Stimulated activated CD4-positive, alpha-beta T cell treated with anti-CD3 and anti-CD28 coated beads, Interleukin-1b, Interleukin-23, amount 100 ng/mL, for 1 hour (primary cell): ENCODE data around the gene SYTL2.

Experiments
- DNase-seq, 2 donors: peaks; one replicate each; pipeline ENCODE4 v3.0.0-alpha.2; 2020; ENCODE audit warnings: low read depth in 2 of 2

SYTL2 gene

GRCh38 chr11:85827748-85828639 is 17.1 kb upstream of the SYTL2 start:
- DNase-seq: no peak

DNA sequence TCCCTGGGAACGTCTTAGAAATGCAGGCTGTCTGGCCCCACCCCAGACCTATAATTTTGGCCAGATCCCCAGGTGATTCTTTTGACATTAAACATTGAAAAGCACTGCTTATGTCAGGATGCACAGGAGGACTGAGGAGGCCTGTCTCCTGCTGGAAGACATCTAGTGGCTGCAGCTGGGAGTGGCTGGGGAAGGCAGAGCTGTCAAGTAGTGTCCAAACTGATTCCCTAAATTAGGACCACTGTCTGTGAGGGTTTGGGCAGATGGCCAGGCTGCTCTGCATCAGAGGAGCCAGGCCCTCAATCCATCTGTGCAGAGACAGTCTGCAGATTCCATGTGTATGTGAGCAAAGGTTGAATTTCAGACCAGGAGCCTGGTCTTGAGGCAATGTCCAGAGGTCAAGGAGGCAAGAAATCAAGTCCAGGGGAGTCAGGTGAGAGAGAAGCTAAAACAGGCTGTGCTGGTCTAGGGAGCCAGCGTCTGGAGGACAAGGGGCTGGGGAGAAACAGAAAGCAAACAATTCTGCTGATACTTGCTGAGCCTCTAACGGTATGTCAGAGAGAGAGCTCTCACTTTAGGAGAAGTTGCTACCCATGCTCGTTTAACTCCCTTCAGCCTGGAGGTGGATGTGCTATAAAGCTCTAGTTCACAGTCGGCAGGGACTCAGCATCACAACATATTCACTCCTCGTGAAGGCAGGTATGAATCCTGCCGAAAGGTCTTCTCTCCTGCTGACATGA is 15.3 kb upstream of the SYTL2 start:
- DNase-seq: no peak

DNA sequence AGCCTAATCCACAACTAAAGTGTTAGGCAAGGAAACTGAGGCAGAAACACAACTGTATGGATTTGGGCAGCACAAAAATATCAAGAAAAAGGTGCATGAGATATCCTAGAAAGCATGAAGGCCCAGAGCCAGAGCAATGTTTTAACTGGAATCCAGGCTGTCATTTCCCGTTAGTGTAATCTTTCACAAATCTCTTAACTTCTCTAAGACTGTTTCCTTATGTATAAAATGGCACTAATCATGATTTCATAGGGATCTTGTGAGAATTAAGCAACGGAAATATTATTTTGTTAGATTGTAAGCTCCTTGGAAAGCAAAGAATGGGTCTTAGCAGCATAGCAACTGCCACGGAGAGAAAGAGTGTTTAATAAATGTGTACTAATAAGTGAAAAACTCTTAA is 14.7 kb upstream of the SYTL2 start:
- DNase-seq: no peak

DNA sequence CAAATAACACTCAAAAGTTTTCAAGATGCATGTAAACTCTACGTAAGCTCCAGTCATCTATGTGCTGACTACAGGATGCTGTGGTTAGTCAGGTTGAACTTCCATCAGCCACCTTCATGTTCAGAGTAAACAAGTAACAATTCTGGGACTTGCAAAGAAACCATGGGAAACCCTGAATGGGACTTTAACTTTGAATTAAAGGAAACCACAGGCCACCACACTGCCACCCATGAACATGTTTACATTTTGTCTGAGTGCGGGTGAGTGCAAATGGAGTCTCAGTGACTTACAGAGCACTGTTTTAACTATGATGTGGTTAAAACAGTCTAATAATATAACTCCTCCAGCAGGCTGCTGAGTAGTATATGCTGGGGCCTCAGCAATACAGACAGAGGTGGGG is 12.9 kb upstream of the SYTL2 start:
- DNase-seq: peak in 1 of 2 donors; percentile 30

- DNase-seq: no peak
Observed at GRCh38 chr11:85822814-85823213, 11.9 kb upstream of the SYTL2 start.

DNA sequence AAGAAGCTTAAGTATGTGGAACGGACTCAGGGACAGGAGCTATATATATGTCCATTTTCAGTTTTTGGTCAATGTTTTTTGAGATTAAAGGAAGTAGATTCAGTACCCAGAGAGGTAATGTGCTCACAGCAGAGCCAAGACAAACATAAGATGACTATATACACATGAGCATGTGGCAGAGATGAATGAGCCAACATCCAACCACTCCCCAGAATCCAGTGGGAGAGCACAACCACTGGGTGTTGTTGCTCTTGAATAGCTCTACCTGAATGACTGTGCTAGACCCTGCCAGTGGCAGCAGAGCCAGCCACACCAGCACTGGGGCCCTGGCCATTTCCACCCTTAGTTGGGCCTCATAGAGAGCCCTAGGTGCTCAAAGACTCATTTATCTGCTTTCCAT is 10.7 kb upstream of the SYTL2 start:
- no peak for DNase-seq

GRCh38 chr11:85819441-85819840 is 8.5 kb upstream of the SYTL2 start:
- DNase-seq: no peak

GRCh38 chr11:85815186-85815931 is 4.4 kb upstream of the SYTL2 start:
- no peak for DNase-seq

DNA sequence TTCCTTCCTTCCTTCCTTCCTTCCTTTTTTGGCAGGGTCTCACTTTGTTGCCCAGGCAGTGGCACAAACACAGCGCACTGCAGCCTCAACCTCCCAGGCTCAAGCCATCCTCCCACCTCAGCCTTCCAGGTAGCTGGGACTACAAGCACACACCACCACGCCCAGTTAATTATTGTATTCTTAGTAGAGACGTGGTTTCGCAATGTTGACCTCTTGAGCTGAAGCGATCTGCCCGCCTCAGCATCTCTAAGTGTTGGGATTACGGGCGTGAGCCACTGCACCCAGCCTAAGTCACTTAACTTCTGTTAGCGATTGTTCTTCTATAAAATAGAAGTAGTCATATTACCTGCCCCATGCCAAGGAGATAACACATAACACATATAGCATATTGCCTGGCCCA is 2.8 kb upstream of the SYTL2 start:
- no peak for DNase-seq

DNA sequence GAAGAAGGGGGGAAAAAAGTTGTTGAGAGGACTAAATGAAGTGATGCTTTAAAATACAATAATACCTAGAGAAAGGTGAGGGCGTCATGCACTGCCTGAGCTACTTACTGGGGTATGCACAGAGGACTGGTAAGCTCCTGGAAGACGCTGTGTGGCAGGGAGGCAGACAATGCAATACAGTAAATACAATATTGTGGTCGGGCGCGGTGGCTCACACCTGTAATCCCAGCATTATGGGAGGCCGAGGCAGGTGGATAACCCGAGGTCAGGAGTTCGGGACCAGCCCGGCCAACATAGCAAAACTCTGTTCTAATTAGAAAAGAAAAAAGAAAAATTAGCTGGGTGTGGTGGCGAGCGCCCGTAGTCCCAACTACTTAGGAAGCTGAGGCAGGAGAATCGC is 683 bp upstream of the SYTL2 start:
- DNase-seq: no peak

DNA sequence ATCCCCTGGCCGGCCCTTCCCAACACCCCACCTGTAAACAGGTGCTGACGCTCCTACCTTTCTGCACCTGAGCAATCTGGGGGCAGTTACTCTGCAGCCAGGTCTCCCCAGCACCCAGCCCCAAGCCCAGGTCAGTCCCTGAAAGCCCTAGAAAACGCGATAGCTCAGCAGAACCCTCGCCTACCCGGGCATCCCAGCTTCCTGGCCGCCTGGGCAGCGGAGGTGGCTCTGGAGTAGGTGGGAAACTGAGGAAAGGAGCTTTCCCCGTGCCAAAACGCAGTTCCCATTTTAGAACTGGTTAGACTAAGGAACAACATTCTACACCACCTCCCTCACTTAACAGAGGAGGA is 445 bp downstream of the SYTL2 start:
- no peak for DNase-seq

- no peak for DNase-seq
Observed at GRCh38 chr11:85809863-85810262, 1.1 kb downstream of the SYTL2 start.

DNA sequence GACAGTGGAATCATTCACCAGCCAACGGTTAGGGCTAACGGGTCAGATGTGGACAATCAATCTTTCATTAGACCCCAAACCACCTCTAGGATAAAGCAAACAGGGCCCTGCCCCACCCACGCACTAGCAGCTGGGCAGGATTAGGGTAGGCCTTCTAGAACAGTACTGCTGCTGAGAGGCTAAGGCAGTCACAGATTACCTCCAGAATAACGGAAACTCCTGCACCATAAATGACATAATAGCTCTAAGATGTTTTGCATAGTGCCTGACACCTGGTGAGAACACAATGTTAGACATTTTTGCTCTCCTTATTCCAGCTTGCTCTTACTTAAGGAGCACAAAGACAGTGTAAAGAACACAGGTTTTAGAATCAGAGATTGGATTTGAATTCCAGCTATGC is 1.8 kb downstream of the SYTL2 start:
- DNase-seq: no peak

- DNase-seq: no peak
Observed at GRCh38 chr11:85806876-85807275, 4.1 kb downstream of the SYTL2 start.

- DNase-seq: no peak
Observed at GRCh38 chr11:85806016-85806415, 4.9 kb downstream of the SYTL2 start.

GRCh38 chr11:85805387-85805786 is 5.6 kb downstream of the SYTL2 start:
- DNase-seq: no peak

DNA sequence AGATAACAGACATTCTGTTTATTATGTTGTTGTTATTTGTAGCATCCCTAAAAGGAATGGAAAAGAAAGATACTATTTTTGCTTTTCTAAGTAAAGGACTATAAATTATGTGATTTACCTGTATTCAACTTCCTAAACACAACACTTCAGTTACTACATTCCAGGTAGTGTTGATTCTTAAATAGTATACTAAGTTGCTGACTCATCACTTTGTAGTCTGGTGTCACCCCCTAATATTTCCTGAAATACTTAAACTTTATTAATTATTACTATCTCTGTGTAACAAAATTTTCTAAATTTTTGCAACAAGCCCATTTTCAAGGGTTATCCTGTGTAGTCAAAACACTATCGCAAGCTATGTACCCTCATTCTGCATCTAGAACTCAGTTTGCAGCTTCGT is 7.0 kb downstream of the SYTL2 start:
- no peak for DNase-seq

DNA sequence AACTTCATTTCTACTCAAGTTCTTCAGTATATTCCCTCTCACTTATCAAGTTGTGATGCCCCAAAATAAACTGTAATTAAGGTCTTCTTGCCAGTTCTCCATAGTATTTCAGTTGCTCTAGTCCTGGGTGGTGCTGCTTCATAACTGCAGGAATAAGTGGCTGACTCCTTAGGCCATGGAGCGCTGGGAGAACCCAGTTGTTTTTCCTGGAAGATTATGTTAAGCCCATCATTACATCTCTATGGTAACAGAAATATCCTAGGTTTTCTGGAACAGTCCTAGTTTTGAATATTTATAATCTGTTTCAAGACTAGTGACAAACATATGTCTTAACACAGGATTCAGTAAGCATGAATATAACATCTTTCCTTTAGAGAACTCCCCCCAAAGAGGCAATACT is 7.6 kb downstream of the SYTL2 start:
- DNase-seq: no peak

DNA sequence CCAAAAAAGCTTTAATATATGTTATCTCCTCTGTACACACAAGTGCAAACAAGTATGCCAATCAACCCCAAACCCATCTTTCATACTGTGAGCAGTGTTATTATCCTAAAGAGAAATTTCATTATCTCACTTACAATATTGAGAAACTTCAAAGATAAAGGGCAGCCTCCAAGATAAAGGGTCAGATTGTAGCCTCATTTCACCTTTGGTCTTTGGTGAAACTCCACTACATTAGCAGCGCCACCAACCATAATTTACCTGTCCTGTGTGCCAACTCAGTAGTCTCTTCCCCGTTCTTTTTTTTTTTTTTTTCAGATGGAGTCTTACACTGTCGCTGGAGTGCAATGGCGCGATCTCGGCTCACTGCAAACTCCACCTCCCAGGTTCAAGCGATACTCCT is 9.4 kb downstream of the SYTL2 start:
- DNase-seq: no peak

GRCh38 chr11:85800595-85801342 is 10.2 kb downstream of the SYTL2 start:
- no peak for DNase-seq

GRCh38 chr11:85799142-85799541 is 11.8 kb downstream of the SYTL2 start:
- DNase-seq: no peak

GRCh38 chr11:85798361-85798760 is 12.6 kb downstream of the SYTL2 start:
- no peak for DNase-seq
